NB4 (cell line): ENCODE measurements around the gene HES4.

ENCODE experiments used
- DNase-seq: peaks from one replicate; pipeline ENCODE4 v3.0.0; 2010; ENCODE audit warnings: low read depth
- H3K4me3 ChIP-seq: one replicate; pipeline ENCODE4 v1.5.1; 2011; ENCODE audit warnings: mild to moderate bottlenecking, low read depth, low read length, moderate library complexity
- MYC ChIP-seq: IDR thresholded peaks from 2 replicates; pipeline ENCODE4 v1.6.1; 2011; ENCODE audit warnings: low read depth, low read length
- POLR2A ChIP-seq: IDR thresholded peaks from 2 replicates; pipeline ENCODE4 v1.6.1; 2011; ENCODE audit warnings: mild to moderate bottlenecking; ENCODE audit not compliant: insufficient read length; ENCODE audit errors: extremely low read depth
- TF ChIP-seq, protein P1 (sequence below): IDR thresholded peaks from 2 replicates; pipeline ENCODE4 v1.6.1; 2011; ENCODE audit warnings: low read depth, low read length
- TF ChIP-seq, protein P2 (sequence below): IDR thresholded peaks from one replicate; pipeline ENCODE4 v1.5.1; 2012; ENCODE audit warnings: low read depth, low read length

The HES4 gene

DNA sequence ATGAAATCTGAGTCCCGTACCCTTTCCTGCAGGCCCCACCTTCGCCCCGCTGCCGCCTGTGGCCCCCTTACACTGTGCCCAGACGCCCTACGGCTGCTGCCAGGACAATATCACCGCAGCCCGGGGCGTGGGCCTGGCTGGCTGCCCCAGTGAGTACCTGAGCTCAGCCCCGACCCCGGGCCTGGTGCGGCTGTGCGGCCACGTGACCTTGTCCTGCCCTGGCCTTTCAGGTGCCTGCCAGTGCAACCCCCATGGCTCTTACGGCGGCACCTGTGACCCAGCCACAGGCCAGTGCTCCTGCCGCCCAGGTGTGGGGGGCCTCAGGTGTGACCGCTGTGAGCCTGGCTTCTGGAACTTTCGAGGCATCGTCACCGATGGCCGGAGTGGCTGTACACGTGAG, 45.2 kb upstream of the HES4 start:
- no peak overlapping the region for H3K4me3 ChIP-seq
- no peak for DNase-seq
- TF ChIP-seq MYC (no peak), POLR2A (no peak)
- TF ChIP-seq, protein P1, sequence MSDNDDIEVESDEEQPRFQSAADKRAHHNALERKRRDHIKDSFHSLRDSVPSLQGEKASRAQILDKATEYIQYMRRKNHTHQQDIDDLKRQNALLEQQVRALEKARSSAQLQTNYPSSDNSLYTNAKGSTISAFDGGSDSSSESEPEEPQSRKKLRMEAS = no peak
- TF ChIP-seq, protein P2, sequence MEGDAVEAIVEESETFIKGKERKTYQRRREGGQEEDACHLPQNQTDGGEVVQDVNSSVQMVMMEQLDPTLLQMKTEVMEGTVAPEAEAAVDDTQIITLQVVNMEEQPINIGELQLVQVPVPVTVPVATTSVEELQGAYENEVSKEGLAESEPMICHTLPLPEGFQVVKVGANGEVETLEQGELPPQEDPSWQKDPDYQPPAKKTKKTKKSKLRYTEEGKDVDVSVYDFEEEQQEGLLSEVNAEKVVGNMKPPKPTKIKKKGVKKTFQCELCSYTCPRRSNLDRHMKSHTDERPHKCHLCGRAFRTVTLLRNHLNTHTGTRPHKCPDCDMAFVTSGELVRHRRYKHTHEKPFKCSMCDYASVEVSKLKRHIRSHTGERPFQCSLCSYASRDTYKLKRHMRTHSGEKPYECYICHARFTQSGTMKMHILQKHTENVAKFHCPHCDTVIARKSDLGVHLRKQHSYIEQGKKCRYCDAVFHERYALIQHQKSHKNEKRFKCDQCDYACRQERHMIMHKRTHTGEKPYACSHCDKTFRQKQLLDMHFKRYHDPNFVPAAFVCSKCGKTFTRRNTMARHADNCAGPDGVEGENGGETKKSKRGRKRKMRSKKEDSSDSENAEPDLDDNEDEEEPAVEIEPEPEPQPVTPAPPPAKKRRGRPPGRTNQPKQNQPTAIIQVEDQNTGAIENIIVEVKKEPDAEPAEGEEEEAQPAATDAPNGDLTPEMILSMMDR = no peak

DNA sequence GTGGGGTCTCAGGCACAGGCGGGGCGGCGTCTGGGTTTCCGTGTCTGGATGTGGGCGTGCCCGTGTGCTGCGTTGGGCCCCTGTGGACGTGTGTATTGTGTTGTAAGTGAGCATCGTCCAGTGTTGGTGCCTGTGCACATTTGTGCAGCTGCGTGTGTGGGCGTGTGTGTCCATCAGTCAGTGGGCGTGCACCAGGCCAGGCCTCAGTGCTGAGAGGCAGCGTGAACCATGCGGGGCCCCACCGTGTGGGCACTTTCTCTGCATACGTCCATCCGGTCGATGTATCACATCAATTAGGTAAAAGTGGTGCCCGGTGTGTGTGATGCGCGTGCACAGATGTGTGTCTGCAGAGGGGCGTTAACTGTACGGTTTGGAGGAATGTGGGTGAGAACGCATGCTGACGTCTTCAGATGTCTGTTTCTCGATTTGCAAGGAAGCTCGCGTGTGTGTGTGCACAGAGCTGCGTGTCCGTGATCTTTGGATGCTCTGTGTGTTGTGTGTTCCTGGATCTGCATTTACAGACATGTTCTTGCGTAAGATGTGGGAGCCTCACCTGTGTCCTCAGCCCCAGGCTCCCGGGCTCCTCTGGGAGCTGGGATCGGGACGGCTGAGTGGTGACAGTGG, 44.7 kb upstream of the HES4 start:
- no peak overlapping the region for H3K4me3 ChIP-seq
- DNase-seq = no peak
- TF ChIP-seq, protein P2 = no peak
- no peak for TF ChIP-seq POLR2A
- TF ChIP-seq, protein P1 = no peak
- TF ChIP-seq MYC = no peak

DNA sequence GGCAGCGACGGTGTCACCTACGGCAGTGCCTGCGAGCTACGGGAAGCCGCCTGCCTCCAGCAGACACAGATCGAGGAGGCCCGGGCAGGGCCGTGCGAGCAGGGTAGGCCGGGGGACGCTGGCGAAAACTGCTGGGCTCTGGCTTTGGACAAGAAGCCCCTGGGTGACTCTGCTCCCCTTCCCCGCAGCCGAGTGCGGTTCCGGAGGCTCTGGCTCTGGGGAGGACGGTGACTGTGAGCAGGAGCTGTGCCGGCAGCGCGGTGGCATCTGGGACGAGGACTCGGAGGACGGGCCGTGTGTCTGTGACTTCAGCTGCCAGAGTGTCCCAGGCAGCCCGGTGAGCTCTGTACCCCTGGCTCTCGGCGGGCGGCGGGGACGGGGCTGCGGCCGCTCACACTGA, 44.0 kb upstream of the HES4 start:
- no peak for TF ChIP-seq MYC
- TF ChIP-seq, protein P1 = no peak
- no peak for TF ChIP-seq POLR2A
- TF ChIP-seq, protein P2 = no peak
- H3K4me3 ChIP-seq = no peak overlapping the region

DNA sequence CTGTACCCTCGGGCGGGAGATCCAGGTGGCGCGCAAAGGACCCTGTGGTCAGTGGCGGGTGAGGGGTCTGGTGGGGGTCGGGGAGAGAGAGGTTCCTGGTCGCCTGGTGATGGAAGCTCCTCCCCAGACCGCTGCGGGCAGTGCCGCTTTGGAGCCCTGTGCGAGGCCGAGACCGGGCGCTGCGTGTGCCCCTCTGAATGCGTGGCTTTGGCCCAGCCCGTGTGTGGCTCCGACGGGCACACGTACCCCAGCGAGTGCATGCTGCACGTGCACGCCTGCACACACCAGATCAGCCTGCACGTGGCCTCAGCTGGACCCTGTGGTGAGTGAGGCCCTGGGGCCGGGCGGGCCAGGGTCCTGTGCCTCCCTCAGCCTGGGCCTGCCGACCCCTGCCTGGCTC, 43.5 kb upstream of the HES4 start:
- no peak for DNase-seq
- TF ChIP-seq MYC (no peak), POLR2A (no peak)
- TF ChIP-seq, protein P2 = no peak
- TF ChIP-seq, protein P1 = no peak

More for the DNA sequence above, 44.0 kb upstream of the HES4 start:
- DNase-seq = no peak

DNA sequence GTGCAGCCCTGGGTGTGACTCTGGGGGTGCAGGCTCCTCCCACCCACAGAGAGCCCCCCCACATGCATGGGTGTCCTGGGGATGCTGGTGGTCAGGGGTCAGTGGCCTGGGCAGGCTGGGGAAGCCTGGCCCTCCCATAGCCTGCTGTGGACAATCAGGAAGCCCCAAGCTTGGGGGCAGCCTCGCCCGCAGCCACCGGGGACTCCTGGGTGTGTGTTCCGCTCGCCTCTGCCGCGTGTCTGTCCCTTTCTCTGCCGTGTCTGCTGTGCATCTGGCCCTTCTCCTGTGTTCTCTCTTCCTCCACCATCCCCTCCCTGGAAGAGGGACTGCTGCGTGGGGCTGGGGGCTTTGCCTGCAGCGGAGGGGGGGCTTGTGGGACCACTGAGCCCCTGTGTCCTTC, 42.9 kb upstream of the HES4 start:
- no peak for DNase-seq
- no peak for TF ChIP-seq POLR2A
- TF ChIP-seq, protein P1 = no peak
- no peak for TF ChIP-seq MYC
- TF ChIP-seq, protein P2 = no peak
- no peak overlapping the region for H3K4me3 ChIP-seq

More for the DNA sequence above, 43.5 kb upstream of the HES4 start:
- no peak overlapping the region for H3K4me3 ChIP-seq
